Esophagus squamous epithelium (tissue), 4 donors: Measurements from ENCODE around the gene AUTS2.

Source experiments
- POLR2A ChIP-seq, 4 donors: fragments of 450-650 bp; IDR thresholded peaks; one replicate each; pipeline ENCODE4 v1.6.1; 2017; ENCODE audit warnings: antibody characterized with exemption in 4 of 4, mild to moderate bottlenecking in 4 of 4, moderate library complexity in 3 of 4
- TF ChIP-seq, protein P1 (sequence below), 6 experiments: fragments of 450-650 bp in 4 of 6; fragments of 200-600 bp in 2 of 6; sonication (generic) in 2 of 6; IDR thresholded peaks; one replicate each; pipeline ENCODE4 v1.5.1; 2016 to 2019; ENCODE audit warnings: antibody characterized with exemption in 6 of 6, mild to moderate bottlenecking in 4 of 6, moderate library complexity in 4 of 6

DNA sequence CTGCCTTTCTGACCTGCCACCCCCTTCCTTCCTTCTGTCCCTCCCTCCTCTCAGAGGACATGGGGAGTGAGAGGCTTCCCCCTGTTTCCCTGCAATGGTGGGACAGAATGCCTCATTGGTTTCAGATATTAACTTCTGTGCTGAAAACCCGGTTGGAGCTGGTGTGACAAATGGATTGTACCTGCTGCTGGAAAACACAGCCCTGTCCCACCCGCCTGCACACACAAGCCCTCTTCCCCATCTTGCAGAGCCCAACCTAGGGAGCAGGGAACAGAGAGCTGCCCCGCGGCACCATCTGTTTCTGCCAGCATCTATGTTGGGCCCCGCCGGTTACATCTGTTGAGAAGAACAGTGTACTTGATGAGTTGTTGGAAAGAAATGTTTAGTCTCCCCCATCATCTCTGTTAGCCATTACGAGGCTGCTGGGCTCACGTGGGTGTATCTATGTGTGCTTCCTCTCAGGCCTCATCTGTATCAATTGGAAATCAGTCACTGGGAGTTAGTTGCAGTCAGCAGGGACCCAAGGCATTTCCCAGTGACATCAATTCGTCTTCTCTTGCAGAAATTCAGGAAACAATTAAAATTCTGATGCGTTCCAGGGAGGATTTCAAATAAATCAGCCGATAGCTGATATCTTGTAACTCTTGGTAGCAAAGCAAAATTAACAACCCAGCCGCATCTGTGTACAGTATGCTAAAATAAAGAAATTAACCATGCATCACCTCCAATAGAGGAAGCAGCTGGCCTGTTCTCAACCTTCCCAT lies 808.1 kb downstream of the AUTS2 start:
- TF ChIP-seq, protein P1, sequence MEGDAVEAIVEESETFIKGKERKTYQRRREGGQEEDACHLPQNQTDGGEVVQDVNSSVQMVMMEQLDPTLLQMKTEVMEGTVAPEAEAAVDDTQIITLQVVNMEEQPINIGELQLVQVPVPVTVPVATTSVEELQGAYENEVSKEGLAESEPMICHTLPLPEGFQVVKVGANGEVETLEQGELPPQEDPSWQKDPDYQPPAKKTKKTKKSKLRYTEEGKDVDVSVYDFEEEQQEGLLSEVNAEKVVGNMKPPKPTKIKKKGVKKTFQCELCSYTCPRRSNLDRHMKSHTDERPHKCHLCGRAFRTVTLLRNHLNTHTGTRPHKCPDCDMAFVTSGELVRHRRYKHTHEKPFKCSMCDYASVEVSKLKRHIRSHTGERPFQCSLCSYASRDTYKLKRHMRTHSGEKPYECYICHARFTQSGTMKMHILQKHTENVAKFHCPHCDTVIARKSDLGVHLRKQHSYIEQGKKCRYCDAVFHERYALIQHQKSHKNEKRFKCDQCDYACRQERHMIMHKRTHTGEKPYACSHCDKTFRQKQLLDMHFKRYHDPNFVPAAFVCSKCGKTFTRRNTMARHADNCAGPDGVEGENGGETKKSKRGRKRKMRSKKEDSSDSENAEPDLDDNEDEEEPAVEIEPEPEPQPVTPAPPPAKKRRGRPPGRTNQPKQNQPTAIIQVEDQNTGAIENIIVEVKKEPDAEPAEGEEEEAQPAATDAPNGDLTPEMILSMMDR (IDR thresholded peaks at IDR 0.05) = no peak
- TF ChIP-seq POLR2A (IDR thresholded peaks at IDR 0.05) = no peak
